Measurements from ENCODE around the gene SORCS2.

The SORCS2 gene

DNA sequence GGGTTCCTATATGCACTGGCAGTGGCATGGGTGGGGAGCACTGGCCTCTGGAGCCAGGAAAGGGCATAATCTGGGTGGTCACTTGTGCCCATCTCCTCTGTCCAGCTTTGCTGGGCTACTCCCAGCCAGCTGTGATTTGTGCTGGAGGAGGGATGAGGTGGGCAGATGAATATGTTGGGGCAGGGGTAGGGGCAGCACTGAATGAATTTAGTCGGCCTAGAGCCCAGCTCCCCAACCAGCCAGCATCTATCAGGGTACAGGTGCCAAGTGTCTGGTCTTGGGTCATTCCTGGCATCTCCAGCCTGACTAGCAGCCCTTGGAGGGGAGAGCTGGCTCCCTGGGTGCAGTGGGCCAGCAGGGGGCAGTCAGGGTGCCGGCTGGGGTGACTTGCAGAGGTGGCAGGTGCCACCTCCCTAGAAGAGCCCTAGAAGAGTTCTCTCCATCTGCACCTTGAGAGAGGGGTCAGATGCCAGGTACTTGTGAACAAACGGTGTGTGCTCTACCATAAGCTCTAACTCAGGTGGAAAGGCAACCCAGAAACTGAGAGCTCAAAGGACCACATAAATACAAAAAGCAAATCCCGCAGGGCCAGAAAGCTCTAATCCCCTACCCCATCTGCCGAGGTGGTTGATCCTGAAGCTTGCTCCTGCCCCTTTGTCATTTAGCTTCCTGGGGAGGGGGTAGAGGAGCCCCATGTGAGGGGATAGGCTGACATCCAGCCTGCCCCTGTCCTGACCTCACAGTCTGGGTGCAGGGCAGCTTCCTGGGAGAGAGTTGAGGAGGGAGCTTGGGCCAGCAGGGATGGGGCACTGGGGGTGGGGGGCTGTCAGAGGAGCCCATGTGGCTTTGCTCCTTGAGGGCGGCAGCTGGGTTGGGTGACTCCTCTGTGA, 2.2 kb downstream of the SORCS2 start:
- Histone ChIP-seq H3K9me3 (ENCODE audit: control insufficient read depth, insufficient read depth, low read depth, low read length) (no peaks in the 10 kb centered on the region), H3K27ac (ENCODE audit: extremely low read depth, low read depth, low read length) (no peak overlapping the region), H3K4me3 (ENCODE audit: low read depth, low read length) (no peak overlapping the region), H3K4me1 (ENCODE audit: control insufficient read depth, insufficient read depth, low read length) (no peaks in the 10 kb centered on the region), H3K36me3 (ENCODE audit: control insufficient read depth in 2 of 2, insufficient read depth in 1 of 2, low read length in 2 of 2) (no peaks in the 10 kb centered on the region)
- ChIA-PET CTCF (interaction anchor here (0.7 to 1.7 kb wide), 10 partner anchors 12 to 1145 kb away, joined by 3 to 6 read pairs (median 5); no protein-coding TSS in a partner anchor), POLR2A (no interaction called here)
- TF ChIP-seq, protein P1, sequence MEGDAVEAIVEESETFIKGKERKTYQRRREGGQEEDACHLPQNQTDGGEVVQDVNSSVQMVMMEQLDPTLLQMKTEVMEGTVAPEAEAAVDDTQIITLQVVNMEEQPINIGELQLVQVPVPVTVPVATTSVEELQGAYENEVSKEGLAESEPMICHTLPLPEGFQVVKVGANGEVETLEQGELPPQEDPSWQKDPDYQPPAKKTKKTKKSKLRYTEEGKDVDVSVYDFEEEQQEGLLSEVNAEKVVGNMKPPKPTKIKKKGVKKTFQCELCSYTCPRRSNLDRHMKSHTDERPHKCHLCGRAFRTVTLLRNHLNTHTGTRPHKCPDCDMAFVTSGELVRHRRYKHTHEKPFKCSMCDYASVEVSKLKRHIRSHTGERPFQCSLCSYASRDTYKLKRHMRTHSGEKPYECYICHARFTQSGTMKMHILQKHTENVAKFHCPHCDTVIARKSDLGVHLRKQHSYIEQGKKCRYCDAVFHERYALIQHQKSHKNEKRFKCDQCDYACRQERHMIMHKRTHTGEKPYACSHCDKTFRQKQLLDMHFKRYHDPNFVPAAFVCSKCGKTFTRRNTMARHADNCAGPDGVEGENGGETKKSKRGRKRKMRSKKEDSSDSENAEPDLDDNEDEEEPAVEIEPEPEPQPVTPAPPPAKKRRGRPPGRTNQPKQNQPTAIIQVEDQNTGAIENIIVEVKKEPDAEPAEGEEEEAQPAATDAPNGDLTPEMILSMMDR (tag by site-specific recombination; IDR thresholded peaks at IDR 0.05) = 0 out of 2 replicates have a peak, but pooled peaks have one; percentile 29
- no peak for TF ChIP-seq ZNF596 (tag by site-specific recombination; IDR thresholded peaks at IDR 0.05)
- TF ChIP-seq, protein P2, sequence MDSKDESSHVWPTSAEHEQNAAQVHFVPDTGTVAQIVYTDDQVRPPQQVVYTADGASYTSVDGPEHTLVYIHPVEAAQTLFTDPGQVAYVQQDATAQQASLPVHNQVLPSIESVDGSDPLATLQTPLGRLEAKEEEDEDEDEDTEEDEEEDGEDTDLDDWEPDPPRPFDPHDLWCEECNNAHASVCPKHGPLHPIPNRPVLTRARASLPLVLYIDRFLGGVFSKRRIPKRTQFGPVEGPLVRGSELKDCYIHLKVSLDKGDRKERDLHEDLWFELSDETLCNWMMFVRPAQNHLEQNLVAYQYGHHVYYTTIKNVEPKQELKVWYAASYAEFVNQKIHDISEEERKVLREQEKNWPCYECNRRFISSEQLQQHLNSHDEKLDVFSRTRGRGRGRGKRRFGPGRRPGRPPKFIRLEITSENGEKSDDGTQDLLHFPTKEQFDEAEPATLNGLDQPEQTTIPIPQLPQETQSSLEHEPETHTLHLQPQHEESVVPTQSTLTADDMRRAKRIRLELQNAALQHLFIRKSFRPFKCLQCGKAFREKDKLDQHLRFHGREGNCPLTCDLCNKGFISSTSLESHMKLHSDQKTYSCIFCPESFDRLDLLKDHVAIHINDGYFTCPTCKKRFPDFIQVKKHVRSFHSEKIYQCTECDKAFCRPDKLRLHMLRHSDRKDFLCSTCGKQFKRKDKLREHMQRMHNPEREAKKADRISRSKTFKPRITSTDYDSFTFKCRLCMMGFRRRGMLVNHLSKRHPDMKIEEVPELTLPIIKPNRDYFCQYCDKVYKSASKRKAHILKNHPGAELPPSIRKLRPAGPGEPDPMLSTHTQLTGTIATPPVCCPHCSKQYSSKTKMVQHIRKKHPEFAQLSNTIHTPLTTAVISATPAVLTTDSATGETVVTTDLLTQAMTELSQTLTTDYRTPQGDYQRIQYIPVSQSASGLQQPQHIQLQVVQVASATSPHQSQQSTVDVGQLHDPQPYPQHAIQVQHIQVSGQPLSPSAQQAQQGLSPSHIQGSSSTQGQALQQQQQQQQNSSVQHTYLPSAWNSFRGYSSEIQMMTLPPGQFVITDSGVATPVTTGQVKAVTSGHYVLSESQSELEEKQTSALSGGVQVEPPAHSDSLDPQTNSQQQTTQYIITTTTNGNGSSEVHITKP (tag by site-specific recombination; IDR thresholded peaks at IDR 0.05) = peak; percentile 62

GRCh38 chr4:7195141-7195515, 2.8 kb downstream of the SORCS2 start:
- TF ChIP-seq ZNF843 (tag by site-specific recombination; IDR thresholded peaks at IDR 0.05) (no peak), ZNF354C (tag by site-specific recombination; IDR thresholded peaks at IDR 0.05; ENCODE audit: borderline replicate concordance, low read depth) (no peak), ZNF521 (tag by site-specific recombination; IDR thresholded peaks at IDR 0.05) (no peak), ZNF549 (tag by site-specific recombination; IDR thresholded peaks at IDR 0.05) (no peak), ZNF391 (tag by site-specific recombination; IDR thresholded peaks at IDR 0.05; ENCODE audit: borderline replicate concordance, low read depth) (no peak), GLI2 (tag by site-specific recombination; IDR thresholded peaks at IDR 0.05; ENCODE audit: borderline replicate concordance, low read depth) (no peak), ZNF560 (tag by site-specific recombination; IDR thresholded peaks at IDR 0.05; ENCODE audit: borderline replicate concordance) (no peak), ZNF433 (tag by site-specific recombination; IDR thresholded peaks at IDR 0.05; ENCODE audit: low read depth) (no peak), ZNF26 (tag by site-specific recombination; IDR thresholded peaks at IDR 0.05) (no peak), BCL11B (tag by site-specific recombination; IDR thresholded peaks at IDR 0.05; ENCODE audit: low read depth) (no peak), ZNF112 (tag by site-specific recombination; IDR thresholded peaks at IDR 0.05) (no peak), ZBTB48 (tag by site-specific recombination; IDR thresholded peaks at IDR 0.05) (no peak)
- TF ChIP-seq, protein P3, sequence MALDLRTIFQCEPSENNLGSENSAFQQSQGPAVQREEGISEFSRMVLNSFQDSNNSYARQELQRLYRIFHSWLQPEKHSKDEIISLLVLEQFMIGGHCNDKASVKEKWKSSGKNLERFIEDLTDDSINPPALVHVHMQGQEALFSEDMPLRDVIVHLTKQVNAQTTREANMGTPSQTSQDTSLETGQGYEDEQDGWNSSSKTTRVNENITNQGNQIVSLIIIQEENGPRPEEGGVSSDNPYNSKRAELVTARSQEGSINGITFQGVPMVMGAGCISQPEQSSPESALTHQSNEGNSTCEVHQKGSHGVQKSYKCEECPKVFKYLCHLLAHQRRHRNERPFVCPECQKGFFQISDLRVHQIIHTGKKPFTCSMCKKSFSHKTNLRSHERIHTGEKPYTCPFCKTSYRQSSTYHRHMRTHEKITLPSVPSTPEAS (tag by site-specific recombination; IDR thresholded peaks at IDR 0.05) = no peak
- no peak overlapping the region for H3K27ac ChIP-seq (ENCODE audit: extremely low read depth, low read depth, low read length)
- no peaks in the 10 kb centered on the region for H3K36me3 ChIP-seq (ENCODE audit: control insufficient read depth in 2 of 2, insufficient read depth in 1 of 2, low read length in 2 of 2)
- H3K4me1 ChIP-seq (ENCODE audit: control insufficient read depth, insufficient read depth, low read length) = no peaks in the 10 kb centered on the region
- ChIA-PET CTCF (interaction anchor here (0.7 to 1.7 kb wide), 6 partner anchors 12 to 1146 kb away, joined by 3 to 6 read pairs (median 5); no protein-coding TSS in a partner anchor), POLR2A (no interaction called here)
- H3K4me3 ChIP-seq (ENCODE audit: low read depth, low read length) = no peak overlapping the region
- H3K9me3 ChIP-seq (ENCODE audit: control insufficient read depth, insufficient read depth, low read depth, low read length) = no peaks in the 10 kb centered on the region

All from HEK293 (cell line).